ENCODE measurements around the gene HTR1E.

DNA sequence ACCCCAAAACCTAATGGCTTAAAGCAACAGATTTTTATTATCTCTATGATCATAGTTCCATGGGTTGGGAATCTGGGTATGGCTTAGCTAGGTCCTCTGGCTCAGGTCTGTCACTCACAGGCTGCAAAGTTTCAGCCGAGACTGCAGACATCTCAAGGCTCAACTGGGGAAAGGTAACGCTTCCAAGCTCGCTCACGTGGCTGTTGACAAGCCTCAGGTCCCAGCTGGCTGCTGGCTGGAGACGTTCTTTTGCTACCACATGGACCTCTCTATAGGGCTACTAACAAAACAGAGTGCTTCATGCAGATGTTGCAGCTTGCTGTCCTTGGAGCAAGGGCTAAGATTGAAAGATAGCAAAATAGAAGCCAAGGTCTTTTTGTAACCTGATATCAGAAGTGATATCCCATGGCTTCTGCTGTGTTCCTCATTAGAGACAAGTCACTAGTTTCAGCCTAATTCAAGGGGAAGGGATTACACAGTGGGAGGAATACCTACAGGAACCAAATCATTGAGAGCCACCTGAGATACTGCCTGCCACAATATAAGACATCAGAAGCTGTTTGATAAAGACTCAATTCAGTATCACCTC, 6.6 kb downstream of the HTR1E start:
- TF ChIP-seq TAF1 (IDR thresholded peaks at IDR 0.05; ENCODE audit: borderline replicate concordance, low read depth, low read length) (no peak), POLR2A (IDR thresholded peaks at IDR 0.05; ENCODE audit: low read depth, low read length) (no peak), POLR2AphosphoS5 (IDR thresholded peaks at IDR 0.05; ENCODE audit: low read depth, low read length) (no peak)
